Smooth muscle cell (in vitro differentiated cells): Measurements from ENCODE around the gene SEC61G. TPM values are rescaled to one million over a fixed set of nuclear protein-coding genes. Genes with fewer than 3 reads are reported as not detected.
A peak's percentile ranks its signal among the peaks of the same experiment; 100 is the strongest.

Experiments
- DNase-seq: peaks from one replicate; lab custom pipeline; 2025; ENCODE audit not compliant: unreplicated experiment; lab: John Stamatoyannopoulos, UW
- H2AFZ ChIP-seq: fragments of 200-600 bp; sonication (generic); 2 replicates; pipeline ENCODE4 v1.6.0; 2016; ENCODE audit warnings: antibody characterized with exemption, low read depth, mild to moderate bottlenecking
- H3F3A ChIP-seq: fragments of 200-600 bp; sonication (generic); 2 replicates; pipeline ENCODE4 v1.6.0; 2017; ENCODE audit warnings: antibody characterized with exemption, low read depth
- H3K27ac ChIP-seq: fragments of 200-600 bp; sonication (generic); 2 replicates; pipeline ENCODE4 v1.5.1; 2016; ENCODE audit warnings: low read depth, mild to moderate bottlenecking
- H3K27me3 ChIP-seq: fragments of 200-600 bp; sonication (generic); 2 replicates; pipeline ENCODE4 v1.6.1; 2016; ENCODE audit warnings: low read depth, mild to moderate bottlenecking
- H3K36me3 ChIP-seq: fragments of 200-600 bp; sonication (generic); 2 replicates; pipeline ENCODE4 v1.5.1; 2016; ENCODE audit warnings: low read depth
- H3K4me1 ChIP-seq: fragments of 200-600 bp; sonication (generic); 2 replicates; pipeline ENCODE4 v1.5.1; 2016; ENCODE audit warnings: low read depth
- H3K4me2 ChIP-seq: fragments of 200-600 bp; sonication (generic); 2 replicates; pipeline ENCODE4 v1.6.0; 2016; ENCODE audit warnings: mild to moderate bottlenecking
- H3K4me3 ChIP-seq: fragments of 200-600 bp; sonication (generic); 2 replicates; pipeline ENCODE4 v1.5.1; 2016; ENCODE audit warnings: mild to moderate bottlenecking
- H3K79me2 ChIP-seq: fragments of 200-600 bp; sonication (generic); 2 replicates; pipeline ENCODE4 v1.6.0; 2016; ENCODE audit warnings: low read depth, mild to moderate bottlenecking
- H3K9ac ChIP-seq: fragments of 200-600 bp; sonication (generic); 2 replicates; pipeline ENCODE4 v1.6.0; 2016; ENCODE audit warnings: low read depth
- H3K9me3 ChIP-seq: fragments of 200-600 bp; sonication (generic); replicated peaks from 2 replicates; pipeline ENCODE4 v1.5.1; 2016; ENCODE audit warnings: low read depth
- H4K20me1 ChIP-seq: fragments of 200-600 bp; sonication (generic); 2 replicates; pipeline ENCODE4 v1.6.0; 2016; ENCODE audit warnings: low read depth
- CTCF ChIP-seq: fragments of 200-600 bp; sonication (generic); IDR thresholded peaks from 2 replicates; pipeline ENCODE4 v1.5.1; 2017; ENCODE audit warnings: borderline replicate concordance, mild to moderate bottlenecking, antibody characterized with exemption; ENCODE audit not compliant: insufficient read depth, poor library complexity, severe bottlenecking
- WGBS: methylation state at CpG from one replicate; pipeline ENCODE4 v1.1.7; 2016; ENCODE audit warnings: low lambda C conversion rate; 5-methylcytosine and 5-hydroxymethylcytosine counted together
- polyA plus RNA-seq: library from polyadenylated mRNA; unstranded; fragments of >200 nt; fragmentation: Nextera tagmentation; extraction: Ambion mirVana; gene quantifications from 2 replicates; pipeline ENCODE4 v1.2.1, GENCODE V29; 2016
- total RNA-seq: library from RNA; depleted of rRNA; stranded (reverse); fragments of >200 nt; gene quantifications from 2 replicates; pipeline ENCODE4 v1.2.3, GENCODE V29; 2014

SEC61G gene
- total and polyA plus RNA-seq, 2 experiments from 2014 or later = 839 to 1,699 TPM

- Histone ChIP-seq H3K4me2 (no peak overlapping the region), H3K27ac (no peak overlapping the region), H3K79me2 (no peaks in the 10 kb centered on the region), H3K4me3 (no peak overlapping the region), H3F3A (no peaks in the 10 kb centered on the region), H3K9ac (no peak overlapping the region), H4K20me1 (no peaks in the 10 kb centered on the region), H3K36me3 (no peaks in the 10 kb centered on the region), H3K4me1 (no peaks in the 10 kb centered on the region), H3K27me3 (no peaks in the 10 kb centered on the region), H2AFZ (no peak overlapping the region), H3K9me3 (no peaks in the 10 kb centered on the region)
- no peak for TF ChIP-seq CTCF
- WGBS = 83% methylated on average over 7 of the region's 7 CpGs
- DNase-seq = no peak
Measured at GRCh38 chr7:54778696-54779540, 19.9 kb upstream of the SEC61G start.

GRCh38 chr7:54778166-54778565 lies 19.2 kb upstream of the SEC61G start:
- no peaks in the 10 kb centered on the region for H3F3A ChIP-seq
- no peak overlapping the region for H3K9ac ChIP-seq
- 92% methylated on average over 9 of the region's 9 CpGs for WGBS
- no peaks in the 10 kb centered on the region for H3K9me3 ChIP-seq
- DNase-seq = no peak
- no peaks in the 10 kb centered on the region for H3K27me3 ChIP-seq
- H3K36me3 ChIP-seq = no peaks in the 10 kb centered on the region
- TF ChIP-seq CTCF = no peak
- no peak overlapping the region for H2AFZ ChIP-seq
- H3K4me3 ChIP-seq = no peak overlapping the region
- no peaks in the 10 kb centered on the region for H3K79me2 ChIP-seq
- no peak overlapping the region for H3K4me2 ChIP-seq
- H4K20me1 ChIP-seq = no peaks in the 10 kb centered on the region
- no peak overlapping the region for H3K27ac ChIP-seq
- no peaks in the 10 kb centered on the region for H3K4me1 ChIP-seq

GRCh38 chr7:54774785-54775740 lies 16.1 kb upstream of the SEC61G start:
- Histone ChIP-seq H3K36me3 (no peaks in the 10 kb centered on the region), H3K79me2 (no peaks in the 10 kb centered on the region), H4K20me1 (no peaks in the 10 kb centered on the region), H3K9ac (no peak overlapping the region), H3F3A (no peaks in the 10 kb centered on the region), H3K27ac (no peak overlapping the region), H3K4me2 (peak overlapping the region; percentile 19), H3K4me1 (no peaks in the 10 kb centered on the region), H3K27me3 (peaks cover 5% of the 10 kb centered on the region), H3K9me3 (no peaks in the 10 kb centered on the region), H3K4me3 (no peak overlapping the region), H2AFZ (no peak overlapping the region)
- TF ChIP-seq CTCF = no peak
- DNase-seq = no peak
- 74% methylated on average over 18 of the region's 18 CpGs for WGBS
